WTC11 (cell line): ENCODE data around the gene TMEM225B. TPM values are rescaled to one million over a fixed set of nuclear protein-coding genes. Genes with fewer than 3 reads are reported as not detected.

Source experiments
- ATAC-seq: fragments of 200-7000 bp; cut with Tn5 transposase; 2 replicates; pipeline ENCODE4 v1.10.0; 2021; ENCODE audit warnings: mild to moderate bottlenecking, moderate library complexity
- CTCF ChIA-PET: fragments of 300-600 bp; sonication (Branson Sonifier 250); formaldehyde crosslinking; loops from one replicate; lab custom pipeline; 2021; ENCODE audit warnings: antibody characterized with exemption; lab: Charles Lee
- POLR2A ChIA-PET: fragments of 350-600 bp; sonication (Branson Sonifier 250); formaldehyde crosslinking; loops from one replicate; lab custom pipeline; 2021; ENCODE audit warnings: antibody characterized with exemption; lab: Charles Lee
- DNase-seq: peaks from one replicate; pipeline ENCODE4 v3.0.0; 2021; ENCODE audit warnings: low spot score
- H3K27ac Mint-ChIP-seq: 2 replicates; pipeline ENCODE4 v1.8.0; 2021; ENCODE audit warnings: mixed read lengths
- H3K27me3 Mint-ChIP-seq: 2 replicates; pipeline ENCODE4 v1.8.0; 2021; ENCODE audit warnings: low read depth, mild to moderate bottlenecking, moderate library complexity, mixed read lengths
- H3K36me3 Mint-ChIP-seq: 2 replicates; pipeline ENCODE4 v1.8.0; 2021; ENCODE audit warnings: mixed read lengths
- H3K4me1 Mint-ChIP-seq: 2 replicates; pipeline ENCODE4 v1.8.0; 2022; ENCODE audit warnings: mixed read lengths
- H3K4me3 Mint-ChIP-seq: 2 replicates; pipeline ENCODE4 v1.8.0; 2021; ENCODE audit warnings: mild to moderate bottlenecking, moderate library complexity, mixed read lengths
- H3K9me3 Mint-ChIP-seq: 2 replicates; pipeline ENCODE4 v1.8.0; 2021; ENCODE audit warnings: mixed read lengths
- ATF2 ChIP-seq: sonication (generic); formaldehyde crosslinking; IDR thresholded peaks from 2 replicates; pipeline ENCODE4 v1.8.1; 2022; ENCODE audit warnings: low read depth, missing genetic modification reagents, borderline replicate concordance
- FOXP4 ChIP-seq: sonication (generic); formaldehyde crosslinking; IDR thresholded peaks from 2 replicates; pipeline ENCODE4 v1.8.0; 2022; ENCODE audit warnings: mild to moderate bottlenecking, missing genetic modification reagents
- HMGXB4 ChIP-seq: sonication (generic); formaldehyde crosslinking; IDR thresholded peaks from 2 replicates; pipeline ENCODE4 v1.8.1; 2023; ENCODE audit warnings: mild to moderate bottlenecking, moderate library complexity, missing genetic modification reagents
- IRF1 ChIP-seq: sonication (generic); formaldehyde crosslinking; IDR thresholded peaks from 2 replicates; pipeline ENCODE4 v1.8.0; 2023; ENCODE audit warnings: missing genetic modification reagents
- JAZF1 ChIP-seq: fragments of 250-450 bp; sonication (Bioruptor Pico); IDR thresholded peaks from 2 replicates; pipeline ENCODE4 v1.9.0; 2021; ENCODE audit warnings: moderate library complexity, mild to moderate bottlenecking, inconsistent platforms
- KAT7 ChIP-seq: sonication (generic); formaldehyde crosslinking; IDR thresholded peaks from 2 replicates; pipeline ENCODE4 v1.8.1; 2023; ENCODE audit warnings: missing genetic modification reagents, mild to moderate bottlenecking, borderline replicate concordance
- NFATC4 ChIP-seq: fragments of 250-450 bp; sonication (Bioruptor Pico); IDR thresholded peaks from 2 replicates; pipeline ENCODE4 v1.9.0; 2021; ENCODE audit warnings: mild to moderate bottlenecking
- NFE2L1 ChIP-seq: sonication (generic); formaldehyde crosslinking; IDR thresholded peaks from 2 replicates; pipeline ENCODE4 v1.8.1; 2023; ENCODE audit warnings: missing genetic modification reagents
- NR1H2 ChIP-seq: sonication (generic); formaldehyde crosslinking; IDR thresholded peaks from 2 replicates; pipeline ENCODE4 v1.9.0; 2021; ENCODE audit warnings: mild to moderate bottlenecking, moderate library complexity, missing genetic modification reagents
- NR2C2 ChIP-seq: sonication (generic); formaldehyde crosslinking; IDR thresholded peaks from 2 replicates; pipeline ENCODE4 v1.8.0; 2022; ENCODE audit warnings: mild to moderate bottlenecking, missing genetic modification reagents
- OVOL2 ChIP-seq: fragments of 250-450 bp; sonication (Bioruptor Pico); IDR thresholded peaks from 2 replicates; pipeline ENCODE4 v1.9.0; 2021; ENCODE audit warnings: mild to moderate bottlenecking, borderline replicate concordance
- SMAD4 ChIP-seq: sonication (generic); formaldehyde crosslinking; IDR thresholded peaks from 2 replicates; pipeline ENCODE4 v1.8.0; 2022; ENCODE audit warnings: mild to moderate bottlenecking, missing genetic modification reagents
- SP1 ChIP-seq: sonication (generic); formaldehyde crosslinking; conservative IDR thresholded peaks from 2 replicates; pipeline ENCODE4 v1.8.1; 2022; ENCODE audit warnings: missing genetic modification reagents
- TP53 ChIP-seq: sonication (generic); formaldehyde crosslinking; IDR thresholded peaks from 2 replicates; pipeline ENCODE4 v1.8.1; 2023; ENCODE audit warnings: mild to moderate bottlenecking, missing genetic modification reagents
- ZNF263 ChIP-seq: sonication (generic); formaldehyde crosslinking; IDR thresholded peaks from 2 replicates; pipeline ENCODE4 v1.8.1; 2022; ENCODE audit warnings: low read depth, mild to moderate bottlenecking, moderate library complexity, missing genetic modification reagents
- ZNF281 ChIP-seq: sonication (generic); formaldehyde crosslinking; IDR thresholded peaks from 2 replicates; pipeline ENCODE4 v1.8.0; 2023; ENCODE audit warnings: mild to moderate bottlenecking, missing genetic modification reagents
- ZSCAN18 ChIP-seq: fragments of 250-450 bp; sonication (Bioruptor Pico); IDR thresholded peaks from 2 replicates; pipeline ENCODE4 v2.1.2; 2022; ENCODE audit warnings: mild to moderate bottlenecking, moderate library complexity
- total RNA-seq: library from RNA; stranded (reverse); gene quantifications from 3 replicates; pipeline ENCODE4 v1.2.3, GENCODE V29; 2021

Gene TMEM225B
- total RNA-seq, 1 experiment from 2014 or later = 0.81 TPM

GRCh38 chr7:99553039-99553438, 45.0 kb upstream of the TMEM225B start:
- ATAC-seq (no peak), DNase-seq (no peak)
- ChIA-PET CTCF (no interaction called here), POLR2A (no interaction called here)
- Mint-ChIP-seq H3K4me3 (no peak overlapping the region; the same call in 1 of the 2 replicates), H3K9me3 (peaks cover 6% of the 10 kb centered on the region), H3K27me3 (no peaks in the 10 kb centered on the region), H3K27ac (no peak overlapping the region), H3K4me1 (peaks cover 13% of the 10 kb centered on the region), H3K36me3 (peaks cover 12% of the 10 kb centered on the region)
- TF ChIP-seq NR2C2 (CRISPR knock-in tag) = no peak
- TF ChIP-seq OVOL2 (CRISPR knock-in tag) = no peak
- TF ChIP-seq SP1 = no peak
- no peak for TF ChIP-seq SMAD4 (CRISPR knock-in tag)
- TF ChIP-seq IRF1 = no peak
- TF ChIP-seq JAZF1 (CRISPR knock-in tag) = no peak
- no peak for TF ChIP-seq NFATC4 (CRISPR knock-in tag)
- no peak for TF ChIP-seq NR1H2
- TF ChIP-seq ZNF263 (CRISPR knock-in tag) = no peak
- TF ChIP-seq ZNF281 = no peak
- TF ChIP-seq KAT7 (CRISPR knock-in tag) = no peak
- TF ChIP-seq ZSCAN18 (CRISPR knock-in tag) = no peak

GRCh38 chr7:99554939-99555338, 43.1 kb upstream of the TMEM225B start:
- DNase-seq = no peak
- Mint-ChIP-seq H3K27me3 (no peaks in the 10 kb centered on the region), H3K9me3 (no peaks in the 10 kb centered on the region), H3K4me1 (peaks cover 13% of the 10 kb centered on the region), H3K27ac (no peak overlapping the region), H3K4me3 (no peak overlapping the region), H3K36me3 (no peaks in the 10 kb centered on the region; the same call in 1 of the 2 replicates)
- ChIA-PET POLR2A (no interaction called here), CTCF (no interaction called here)
- no peak for ATAC-seq
- TF ChIP-seq TP53 (CRISPR knock-in tag) (no peak), ATF2 (CRISPR knock-in tag) (no peak), HMGXB4 (CRISPR knock-in tag) (no peak), NFE2L1 (CRISPR knock-in tag) (no peak), KAT7 (CRISPR knock-in tag) (no peak), FOXP4 (no peak)
